ENCODE data around the gene VWA3B.
"Not testable (repeated sequence)": the region's sequence is repeated elsewhere in the genome, so short reads cannot be mapped to it uniquely, and the experiment has no call there.

Gene VWA3B

GRCh38 chr2:98087447-98088020 lies 567 bp downstream of the VWA3B start:
- no peak for DNase-seq

- DNase-seq: no peak
Observed at GRCh38 chr2:98088261-98088660, 1.3 kb downstream of the VWA3B start.

- no peak for DNase-seq
Observed at GRCh38 chr2:98089941-98090340, 3.0 kb downstream of the VWA3B start.

- DNase-seq: no peak
Observed at GRCh38 chr2:98090951-98091350, 4.0 kb downstream of the VWA3B start.

- DNase-seq: no peak
Observed at GRCh38 chr2:98091738-98092137, 4.8 kb downstream of the VWA3B start.

GRCh38 chr2:98093146-98093545 lies 6.2 kb downstream of the VWA3B start:
- no peak for DNase-seq

- no peak for DNase-seq
Observed at GRCh38 chr2:98093611-98094010, 6.6 kb downstream of the VWA3B start.

GRCh38 chr2:98099939-98100743 lies 13.2 kb downstream of the VWA3B start:
- no peak for DNase-seq

- DNase-seq: not testable (repeated sequence)
Observed at GRCh38 chr2:98102315-98102714, 15.3 kb downstream of the VWA3B start.

- no peak for DNase-seq
Observed at GRCh38 chr2:98102878-98103277, 15.9 kb downstream of the VWA3B start.

GRCh38 chr2:98108110-98108509 lies 21.1 kb downstream of the VWA3B start:
- DNase-seq: no peak

- DNase-seq: no peak
Observed at GRCh38 chr2:98110741-98111140, 23.8 kb downstream of the VWA3B start.

GRCh38 chr2:98114643-98115330 lies 27.8 kb downstream of the VWA3B start:
- no peak for DNase-seq

- DNase-seq: no peak
Observed at GRCh38 chr2:98118161-98118560, 31.2 kb downstream of the VWA3B start.

GRCh38 chr2:98118852-98119251 lies 31.9 kb downstream of the VWA3B start:
- no peak for DNase-seq

GRCh38 chr2:98121149-98121548 lies 34.2 kb downstream of the VWA3B start:
- DNase-seq: no peak

GRCh38 chr2:98122524-98122923 lies 35.6 kb downstream of the VWA3B start:
- DNase-seq: no peak

- no peak for DNase-seq
Observed at GRCh38 chr2:98123286-98123685, 36.3 kb downstream of the VWA3B start.

GRCh38 chr2:98126061-98126460 lies 39.1 kb downstream of the VWA3B start:
- DNase-seq: no peak

- DNase-seq: no peak
Observed at GRCh38 chr2:98127229-98127989, 40.4 kb downstream of the VWA3B start.

GRCh38 chr2:98128556-98129109 lies 41.7 kb downstream of the VWA3B start:
- no peak for DNase-seq

GRCh38 chr2:98130073-98130472 lies 43.1 kb downstream of the VWA3B start:
- not testable (repeated sequence) for DNase-seq

All from 8988T (cell line).